ENCODE results near the gene KRT4. TPM values are rescaled to one million over a fixed set of nuclear protein-coding genes. Genes with fewer than 3 reads are reported as not detected.

KRT4 gene
- total RNA-seq, 1 donor from 2014 or later, result 0.29 TPM

DNA sequence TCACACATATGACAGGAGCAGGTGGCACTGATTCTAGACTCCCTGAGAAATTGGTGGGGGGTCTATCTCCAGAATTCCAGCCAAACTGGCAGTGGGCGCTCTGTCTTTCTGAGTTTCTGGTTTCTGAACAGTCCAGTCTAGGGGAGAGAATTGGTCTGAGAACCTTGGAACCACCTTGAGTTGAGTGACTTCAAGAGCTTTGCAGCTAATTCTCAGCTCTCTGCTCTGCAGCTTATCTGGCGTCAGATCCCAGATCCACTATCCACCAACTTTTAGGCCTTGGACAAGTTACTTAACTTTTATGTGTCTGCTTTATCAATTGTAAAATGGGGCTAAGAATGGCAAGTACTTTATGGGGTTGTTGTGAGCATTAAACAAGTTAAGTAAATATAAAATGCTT lies 35.1 kb downstream of the KRT4 start:
- peaks cover 42% of the 10 kb centered on the region for H3K27me3 Mint-ChIP-seq
- H3K4me3 Mint-ChIP-seq (ENCODE audit: low read depth), result no peak overlapping the region
- DNase-seq (ENCODE audit: low spot score, unreplicated experiment), result no peak
- H3K27ac Mint-ChIP-seq, result no peak overlapping the region
- TF ChIP-seq, protein P1, sequence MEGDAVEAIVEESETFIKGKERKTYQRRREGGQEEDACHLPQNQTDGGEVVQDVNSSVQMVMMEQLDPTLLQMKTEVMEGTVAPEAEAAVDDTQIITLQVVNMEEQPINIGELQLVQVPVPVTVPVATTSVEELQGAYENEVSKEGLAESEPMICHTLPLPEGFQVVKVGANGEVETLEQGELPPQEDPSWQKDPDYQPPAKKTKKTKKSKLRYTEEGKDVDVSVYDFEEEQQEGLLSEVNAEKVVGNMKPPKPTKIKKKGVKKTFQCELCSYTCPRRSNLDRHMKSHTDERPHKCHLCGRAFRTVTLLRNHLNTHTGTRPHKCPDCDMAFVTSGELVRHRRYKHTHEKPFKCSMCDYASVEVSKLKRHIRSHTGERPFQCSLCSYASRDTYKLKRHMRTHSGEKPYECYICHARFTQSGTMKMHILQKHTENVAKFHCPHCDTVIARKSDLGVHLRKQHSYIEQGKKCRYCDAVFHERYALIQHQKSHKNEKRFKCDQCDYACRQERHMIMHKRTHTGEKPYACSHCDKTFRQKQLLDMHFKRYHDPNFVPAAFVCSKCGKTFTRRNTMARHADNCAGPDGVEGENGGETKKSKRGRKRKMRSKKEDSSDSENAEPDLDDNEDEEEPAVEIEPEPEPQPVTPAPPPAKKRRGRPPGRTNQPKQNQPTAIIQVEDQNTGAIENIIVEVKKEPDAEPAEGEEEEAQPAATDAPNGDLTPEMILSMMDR (IDR thresholded peaks at IDR 0.05; ENCODE audit: unreplicated experiment), result no peak
- H3K4me1 Mint-ChIP-seq (ENCODE audit: low read depth), result no peaks in the 10 kb centered on the region
- no peaks in the 10 kb centered on the region for H3K36me3 Mint-ChIP-seq (ENCODE audit: insufficient read depth)
- no peaks in the 10 kb centered on the region for H3K9me3 Mint-ChIP-seq (ENCODE audit: low read depth)

- peaks cover 51% of the 10 kb centered on the region for H3K27me3 Mint-ChIP-seq
- H3K27ac Mint-ChIP-seq, result no peak overlapping the region
- no peak overlapping the region for H3K4me3 Mint-ChIP-seq (ENCODE audit: low read depth)
- no peaks in the 10 kb centered on the region for H3K36me3 Mint-ChIP-seq (ENCODE audit: insufficient read depth)
- H3K4me1 Mint-ChIP-seq (ENCODE audit: low read depth), result no peaks in the 10 kb centered on the region
- no peak for DNase-seq (ENCODE audit: low spot score, unreplicated experiment)
- TF ChIP-seq, protein P1 (IDR thresholded peaks at IDR 0.05; ENCODE audit: unreplicated experiment), result no peak
- no peaks in the 10 kb centered on the region for H3K9me3 Mint-ChIP-seq (ENCODE audit: low read depth)
Measured at GRCh38 chr12:52777566-52777965, 36.4 kb downstream of the KRT4 start.

DNA sequence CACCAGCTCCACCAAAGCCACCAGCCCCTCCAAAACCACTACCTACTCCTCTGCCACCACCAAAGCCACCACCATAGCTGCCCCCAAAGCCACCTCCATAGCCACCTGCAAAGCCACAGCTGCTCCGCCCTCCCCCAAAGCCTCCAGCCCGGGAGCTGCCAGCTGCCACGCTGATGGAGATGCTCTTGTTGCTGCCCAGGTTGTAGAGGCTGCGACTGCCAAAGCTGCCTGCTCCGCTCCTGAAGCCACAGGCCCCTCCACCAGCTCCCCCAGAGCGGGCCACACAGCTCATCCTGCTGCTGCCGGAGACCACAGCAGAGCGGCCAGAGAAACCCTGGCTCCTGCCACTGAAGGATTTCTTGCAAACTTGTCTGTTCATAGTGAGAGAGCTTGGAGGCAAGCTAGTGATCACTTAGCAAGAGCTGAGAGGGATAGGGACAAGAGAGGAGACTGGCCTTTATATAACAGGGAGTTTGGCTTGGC lies 37.0 kb downstream of the KRT4 start, which contains the start of gene KRT76:
KRT76 (minus strand) TSS at position 433 of the 483 bp plus-strand sequence; CDS start at position 379, 54 bp downstream.
- no peak within 1 kb of the TSS for H3K27ac Mint-ChIP-seq

GRCh38 chr12:52776435-52776834 lies 37.5 kb downstream of the KRT4 start:
- no peak for DNase-seq (ENCODE audit: low spot score, unreplicated experiment)
- no peak overlapping the region for H3K4me3 Mint-ChIP-seq (ENCODE audit: low read depth)
- TF ChIP-seq, protein P1 (IDR thresholded peaks at IDR 0.05; ENCODE audit: unreplicated experiment), result no peak
- H3K27ac Mint-ChIP-seq, result no peak overlapping the region
- H3K27me3 Mint-ChIP-seq, result peaks cover 59% of the 10 kb centered on the region
- no peaks in the 10 kb centered on the region for H3K36me3 Mint-ChIP-seq (ENCODE audit: insufficient read depth)
- H3K4me1 Mint-ChIP-seq (ENCODE audit: low read depth), result no peaks in the 10 kb centered on the region
- no peaks in the 10 kb centered on the region for H3K9me3 Mint-ChIP-seq (ENCODE audit: low read depth)

More for the DNA sequence above, 37.0 kb downstream of the KRT4 start, which contains the start of gene KRT76:
- H3K27me3 Mint-ChIP-seq, result peaks cover 56% of the 10 kb centered on the region
- no peak for DNase-seq (ENCODE audit: low spot score, unreplicated experiment)
- H3K36me3 Mint-ChIP-seq (ENCODE audit: insufficient read depth), result no peaks in the 10 kb centered on the region
- no peaks in the 10 kb centered on the region for H3K9me3 Mint-ChIP-seq (ENCODE audit: low read depth)
- no peak within 1 kb of the TSS for H3K4me3 Mint-ChIP-seq (ENCODE audit: low read depth)
- H3K4me1 Mint-ChIP-seq (ENCODE audit: low read depth), result no peaks in the 10 kb centered on the region
- TF ChIP-seq, protein P1 (IDR thresholded peaks at IDR 0.05; ENCODE audit: unreplicated experiment), result no peak

DNA sequence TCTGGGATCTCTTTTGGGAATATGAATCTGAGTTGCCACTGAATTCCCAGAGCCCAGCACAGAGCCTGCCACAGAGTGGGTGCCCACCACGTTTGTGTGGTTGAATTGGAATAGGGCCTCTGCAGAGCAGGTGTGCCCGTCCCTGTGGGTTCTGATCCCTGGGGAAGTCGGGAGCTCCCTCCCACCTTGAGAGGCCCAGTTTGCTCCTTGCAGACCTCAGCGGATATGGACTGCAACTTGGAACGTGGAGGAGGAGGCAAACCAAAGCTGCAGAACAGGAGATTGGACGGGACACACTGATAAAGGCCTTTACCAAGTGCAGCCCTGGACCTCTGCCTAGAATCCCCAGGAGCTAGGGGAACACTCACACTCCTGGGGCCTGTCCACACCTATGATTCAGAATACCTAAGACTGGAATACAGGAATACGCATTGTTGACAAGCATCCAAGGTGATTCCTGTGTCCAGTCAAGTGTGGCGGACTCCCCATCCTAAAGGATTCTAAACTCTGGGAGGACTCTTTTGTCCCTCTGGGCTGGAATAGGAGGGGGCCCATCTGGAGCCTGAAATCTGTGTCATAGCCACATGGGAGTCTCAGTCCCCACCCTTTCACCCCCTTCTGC lies 39.2 kb downstream of the KRT4 start:
- no peaks in the 10 kb centered on the region for H3K36me3 Mint-ChIP-seq (ENCODE audit: insufficient read depth)
- H3K27me3 Mint-ChIP-seq, result peaks cover 63% of the 10 kb centered on the region
- no peaks in the 10 kb centered on the region for H3K4me1 Mint-ChIP-seq (ENCODE audit: low read depth)
- DNase-seq (ENCODE audit: low spot score, unreplicated experiment), result no peak
- TF ChIP-seq, protein P1 (IDR thresholded peaks at IDR 0.05; ENCODE audit: unreplicated experiment), result no peak
- no peak overlapping the region for H3K4me3 Mint-ChIP-seq (ENCODE audit: low read depth)
- H3K9me3 Mint-ChIP-seq (ENCODE audit: low read depth), result no peaks in the 10 kb centered on the region
- no peak overlapping the region for H3K27ac Mint-ChIP-seq

Data from progenitor cell of endocrine pancreas (in vitro differentiated cells).